ENCODE measurements around the gene KRTAP10-4. TPM values are rescaled to one million over a fixed set of nuclear protein-coding genes. Genes with fewer than 3 reads are reported as not detected.

KRTAP10-4 gene
- total and polyA plus RNA-seq, 2 donors (not counting 3 experiments of a cell fraction or from before 2014, with no cell fraction given) = not detected

GRCh38 chr21:44526096-44526997 is 47.2 kb upstream of the KRTAP10-4 start:
- Histone ChIP-seq H3K9me3 (replicated peaks; ENCODE audit: control insufficient read depth, insufficient read depth, low read length) (no peaks in the 10 kb centered on the region), H3K27me3 (ENCODE audit: control insufficient read depth in 2 of 2, insufficient read depth in 2 of 2, low read length in 2 of 2) (no peaks in the 10 kb centered on the region), H3K4me2 (ENCODE audit: insufficient read depth, low read length) (no peak overlapping the region), H3K79me2 (ENCODE audit: control insufficient read depth, insufficient read depth, low read length) (no peaks in the 10 kb centered on the region), H3K9ac (replicated peaks; ENCODE audit: extremely low read depth, insufficient read depth, low read length) (no peak overlapping the region), H3K27ac (ENCODE audit: insufficient read depth, low read depth, low read length) (no peak overlapping the region), H3K36me3 (ENCODE audit: control insufficient read depth in 2 of 2, extremely low read depth in 1 of 2, insufficient read depth in 2 of 2, low read length in 2 of 2) (no peaks in the 10 kb centered on the region), H3K4me1 (ENCODE audit: control insufficient read depth, extremely low read depth, insufficient read depth, low read length) (no peaks in the 10 kb centered on the region), H3K9me1 (replicated peaks; ENCODE audit: control insufficient read depth, extremely low read depth, insufficient read depth, low read length) (no peaks in the 10 kb centered on the region), H2AFZ (ENCODE audit: low read depth, low read length) (no peak overlapping the region), H3K4me3 (replicated peaks in 1 of 3; ENCODE audit: insufficient read depth in 1 of 3, low read depth in 1 of 3, low read length in 3 of 3) (no peak overlapping the region), H4K20me1 (replicated peaks; ENCODE audit: control insufficient read depth, extremely low read depth, insufficient read depth, low read length) (no peaks in the 10 kb centered on the region)
- intact Hi-C loops (cut with micrococcal nuclease) (no loop called here), dilution Hi-C loops (cut with MboI; ENCODE audit: extremely low pct_ligation_motif_present, low sequenced_read_pairs) (no loop called here)
- ChIA-PET CTCF (no interaction called here), POLR2A (no interaction called here)
- no TSS peak for BruUV-seq (replicated peaks)
- TF ChIP-seq JUN (IDR thresholded peaks at IDR 0.05; ENCODE audit: borderline replicate concordance, insufficient read depth, insufficient read length, low read depth) (no peak), MYC (IDR thresholded peaks at IDR 0.05; ENCODE audit: low read depth, low read length) (no peak), CTCF (IDR thresholded peaks at IDR 0.05; ENCODE audit: extremely low read depth in 1 of 2, insufficient read depth in 1 of 2, low read depth in 1 of 2, low read length in 2 of 2) (no peak), GATA2 (IDR thresholded peaks at IDR 0.05; ENCODE audit: insufficient read depth, insufficient read length, low read depth, low read length) (no peak), MAX (IDR thresholded peaks at IDR 0.05; ENCODE audit: insufficient read depth, insufficient read length) (no peak)
- FAIRE-seq (no peak), DNase-seq (ENCODE audit: low read depth, low spot score) (no peak)

All from endothelial cell of umbilical vein (primary cell).